GM18505 (cell line): ENCODE results near the gene APCDD1L.
"Not testable (repeated sequence)": the region's sequence is repeated elsewhere in the genome, so short reads cannot be mapped to it uniquely, and the experiment has no call there.

Source experiments
- ATAC-seq: cut with Tn5 transposase; IDR thresholded peaks from one replicate; pipeline ENCODE4 v1.9.1; 2021; ENCODE audit not compliant: unreplicated experiment
- POLR2A ChIP-seq: IDR thresholded peaks from 4 replicates; pipeline ENCODE4 v1.6.1; 2011; ENCODE audit warnings: borderline replicate concordance; ENCODE audit not compliant: insufficient read depth, insufficient read length; ENCODE audit errors: extremely low read depth

Gene APCDD1L

DNA sequence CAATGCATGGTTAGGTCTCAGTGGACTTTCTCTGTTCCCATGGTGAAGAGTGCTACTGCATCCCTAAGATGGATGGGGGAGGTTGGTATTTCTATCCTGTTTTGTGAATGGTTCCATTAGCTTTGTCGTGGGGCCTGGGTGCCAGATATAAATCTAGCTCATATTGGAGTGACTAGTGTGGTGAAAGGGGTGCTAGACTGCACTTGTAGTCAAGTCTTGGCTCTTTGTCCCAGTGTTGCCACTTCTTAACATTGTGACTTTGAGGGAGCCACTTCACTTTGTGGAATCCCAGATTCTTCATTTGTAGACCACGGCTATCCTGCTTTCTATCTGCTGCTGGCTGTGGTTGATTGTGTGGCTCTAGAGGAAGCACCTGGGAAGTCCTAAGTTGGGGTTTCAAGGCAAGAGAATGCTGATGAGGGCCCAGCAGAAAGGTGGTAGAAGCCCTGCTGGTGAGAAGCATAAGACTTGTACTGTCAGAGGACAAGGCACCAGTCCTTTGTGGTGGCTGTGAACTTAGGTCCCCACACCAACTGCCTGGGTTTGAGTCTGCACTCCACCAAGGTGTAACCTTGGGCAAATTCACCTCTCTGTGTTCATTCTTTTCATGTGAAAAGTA, 82.1 kb downstream of the APCDD1L start:
- TF ChIP-seq POLR2A: no peak
- no peak for ATAC-seq

DNA sequence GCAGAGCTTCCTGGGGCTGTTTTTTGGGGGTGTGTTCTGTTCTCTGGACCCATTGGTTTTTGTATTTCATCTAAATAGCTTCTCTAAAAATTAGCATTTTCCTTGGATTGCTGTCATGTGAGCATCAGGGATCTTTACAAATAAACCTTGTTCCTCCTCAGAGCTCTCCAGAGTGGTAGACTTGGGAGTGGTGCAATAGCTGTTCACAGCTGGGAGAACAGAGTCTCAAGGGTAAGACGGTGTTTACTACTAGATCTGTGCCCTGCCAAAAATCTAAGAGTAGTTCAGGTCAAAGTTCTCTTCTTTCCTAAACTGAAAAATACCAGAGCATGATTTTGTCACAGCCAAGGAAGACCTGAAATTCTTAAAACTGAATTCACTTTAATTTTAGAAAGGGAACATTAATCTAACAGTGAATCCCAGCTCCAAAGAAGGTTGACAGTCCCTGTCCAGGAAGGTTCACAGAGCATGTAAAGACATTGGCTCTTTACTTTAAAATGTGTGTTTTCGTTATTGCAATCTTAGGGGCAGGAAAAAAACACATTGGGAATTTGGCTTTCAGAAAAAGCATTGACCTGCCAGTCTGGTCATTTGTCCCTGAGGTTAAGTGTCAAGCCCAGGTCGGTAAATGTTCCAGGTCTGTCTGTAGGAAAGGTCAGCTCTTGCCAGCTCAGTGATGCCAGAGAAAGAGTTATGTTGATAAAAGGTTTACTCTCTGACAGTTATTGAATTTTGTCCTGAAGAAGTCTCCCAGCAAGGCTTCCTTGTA, 82.8 kb downstream of the APCDD1L start:
- no peak for TF ChIP-seq POLR2A
- no peak for ATAC-seq

DNA sequence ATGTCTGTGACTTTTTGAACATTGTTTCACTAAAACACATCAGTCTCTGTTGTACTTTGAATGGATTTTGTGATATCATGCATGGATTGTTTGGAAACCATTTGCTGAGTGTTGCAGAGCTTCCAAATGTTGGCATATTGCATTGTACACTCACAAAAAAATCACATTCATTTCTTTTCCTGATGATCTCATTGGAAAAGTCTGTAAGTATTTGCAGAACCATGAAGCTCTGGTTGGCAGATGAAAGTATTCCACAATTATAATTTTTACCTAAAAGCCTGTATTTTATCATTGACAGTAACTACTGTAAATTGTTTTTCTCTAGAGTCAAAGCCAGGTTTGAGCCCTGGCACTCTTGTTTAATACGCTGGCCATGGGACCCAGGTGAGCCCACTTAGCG, 84.1 kb downstream of the APCDD1L start:
- TF ChIP-seq POLR2A: no peak
- no peak for ATAC-seq

DNA sequence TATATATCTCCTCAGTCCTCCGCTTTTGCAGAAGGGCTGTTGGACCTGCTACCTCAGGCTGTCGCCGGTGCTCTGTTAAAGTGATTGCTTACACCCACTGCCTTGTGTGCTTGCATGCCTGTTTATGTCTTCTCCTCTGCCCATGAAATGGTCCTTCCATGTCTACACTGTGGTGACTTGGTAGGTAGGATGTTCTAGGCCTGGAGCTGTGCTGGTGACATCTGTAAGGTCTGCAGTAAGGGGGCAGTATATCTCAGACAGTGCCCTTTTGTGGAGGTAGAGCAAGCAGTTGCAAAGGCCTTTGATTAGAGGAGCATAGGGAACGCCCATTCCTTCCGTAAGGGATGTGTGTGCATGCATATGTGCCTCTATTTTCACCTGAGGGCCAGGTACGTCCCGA, 85.9 kb downstream of the APCDD1L start:
- ATAC-seq: no peak
- TF ChIP-seq POLR2A: no peak

DNA sequence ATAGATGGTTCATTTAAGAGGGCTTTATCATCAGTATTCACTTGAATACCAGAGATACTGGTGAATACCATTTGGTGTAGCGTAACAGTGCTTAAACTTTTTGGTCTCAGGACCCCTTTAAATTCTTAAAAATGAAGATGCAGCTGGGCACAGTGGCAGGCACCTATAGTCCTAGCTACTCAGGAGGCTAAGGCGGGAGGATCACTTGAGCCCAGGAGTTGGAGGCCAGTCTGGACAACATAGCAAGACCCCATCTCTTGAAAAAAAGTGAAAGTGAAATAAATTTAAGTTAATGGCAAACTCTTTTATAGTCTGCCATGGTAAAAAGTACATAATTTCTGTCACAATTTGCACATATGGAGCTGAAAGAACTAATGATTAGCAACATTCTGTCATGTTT, 86.8 kb downstream of the APCDD1L start:
- no peak for TF ChIP-seq POLR2A

DNA sequence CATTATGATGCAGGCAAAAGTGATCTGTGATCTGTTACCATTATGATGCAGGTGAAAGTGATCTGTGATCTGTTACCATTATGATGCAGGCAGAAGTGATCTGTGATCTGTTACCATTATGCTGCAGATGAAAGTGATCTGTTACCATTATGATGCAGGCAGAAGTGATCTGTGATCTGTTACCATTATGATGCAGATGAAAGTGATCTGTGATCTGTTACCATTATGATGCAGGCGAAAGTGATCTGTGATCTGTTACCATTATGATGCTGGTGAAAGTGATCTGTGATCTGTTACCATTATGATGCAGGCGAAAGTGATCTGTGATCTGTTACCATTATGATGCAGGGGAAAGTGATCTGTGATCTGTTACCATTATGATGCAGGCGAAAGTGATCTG, 87.6 kb downstream of the APCDD1L start:
- ATAC-seq: not testable (repeated sequence)

More for the DNA sequence above, 86.8 kb downstream of the APCDD1L start:
- ATAC-seq: no peak

DNA sequence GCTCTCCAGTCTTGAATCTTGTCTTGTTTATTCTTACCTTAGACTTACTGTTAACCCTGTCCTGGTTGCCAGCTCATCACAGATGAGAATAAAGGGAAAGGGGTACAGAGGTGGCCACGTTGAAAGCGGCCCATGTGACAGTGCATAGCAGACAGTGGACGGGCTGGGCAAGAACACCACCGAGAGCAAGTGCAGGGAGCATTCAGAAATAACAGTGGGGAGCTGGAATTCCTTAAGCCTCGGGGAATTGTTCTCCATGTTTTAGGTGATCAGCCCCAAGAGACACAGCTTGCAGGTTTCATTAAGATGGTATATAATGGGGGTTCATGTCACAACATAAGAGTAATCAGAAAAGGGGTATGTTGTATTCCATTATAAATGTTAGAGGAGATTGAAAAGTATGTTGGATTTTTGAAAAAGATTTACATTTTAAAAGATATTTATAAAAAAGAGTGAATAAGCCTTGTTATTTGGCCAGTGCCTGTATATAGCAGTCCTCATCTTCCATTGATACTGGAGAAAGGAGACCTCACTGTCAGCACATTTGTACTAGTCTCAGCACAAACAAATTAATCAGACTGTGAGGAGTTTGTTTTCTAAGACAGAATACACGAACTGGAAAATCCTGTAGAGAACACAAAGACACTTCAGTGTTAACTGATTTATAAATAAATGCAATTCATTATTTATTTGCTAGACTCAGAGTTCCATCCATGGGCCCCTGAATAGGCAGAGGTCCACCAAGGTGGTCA, 90.8 kb downstream of the APCDD1L start:
- no peak for TF ChIP-seq POLR2A
- no peak for ATAC-seq

DNA sequence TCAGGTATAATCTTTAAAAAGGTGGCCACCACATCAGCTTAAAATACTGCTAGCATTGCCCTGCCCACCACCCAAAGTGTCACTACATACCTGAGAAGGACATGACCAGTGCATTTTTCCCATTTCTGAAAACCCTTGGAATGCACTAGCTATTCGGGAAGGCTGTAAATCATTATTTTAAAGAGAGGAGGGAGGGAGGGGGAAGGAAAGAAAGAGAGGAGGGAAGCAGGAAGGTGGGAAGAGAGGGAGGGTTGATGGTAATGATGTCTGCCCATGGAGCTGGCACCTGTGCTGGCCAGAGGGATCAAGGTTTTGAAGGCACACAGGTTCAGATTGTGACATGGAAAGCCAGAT, 93.7 kb downstream of the APCDD1L start:
- no peak for ATAC-seq
- TF ChIP-seq POLR2A: no peak

DNA sequence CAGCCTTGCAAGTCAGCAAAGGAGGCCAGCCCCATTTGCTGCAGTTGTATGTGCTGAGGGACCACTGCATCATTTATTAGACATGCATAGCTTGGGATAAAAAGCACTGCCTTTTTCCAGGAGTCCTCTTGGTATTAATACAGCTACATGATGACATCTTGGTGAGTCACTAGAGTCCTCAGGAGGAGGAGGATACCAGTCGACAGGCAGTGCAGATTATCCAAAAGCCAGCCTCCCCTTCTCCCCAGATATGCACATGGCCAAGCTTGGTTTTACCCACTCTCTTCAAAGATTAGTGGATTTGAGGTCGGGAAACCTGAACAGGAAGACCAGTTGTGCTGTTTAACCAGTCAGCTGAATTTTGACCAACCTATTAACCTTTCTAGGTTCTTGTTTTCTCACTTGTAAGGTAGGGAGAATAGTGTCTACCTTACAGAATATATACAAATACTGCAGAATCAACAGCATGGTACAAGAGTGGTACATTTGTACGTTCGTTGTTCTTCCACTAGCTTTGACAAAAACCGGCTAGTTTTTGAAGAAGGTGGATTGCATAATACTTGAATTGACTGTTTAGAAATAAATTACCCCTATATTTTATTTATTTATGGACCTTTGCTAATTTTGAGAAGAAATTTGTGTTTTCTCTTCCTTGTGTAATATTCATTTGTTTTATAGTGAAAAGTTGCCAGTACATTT, 94.3 kb downstream of the APCDD1L start:
- ATAC-seq: no peak
- no peak for TF ChIP-seq POLR2A

DNA sequence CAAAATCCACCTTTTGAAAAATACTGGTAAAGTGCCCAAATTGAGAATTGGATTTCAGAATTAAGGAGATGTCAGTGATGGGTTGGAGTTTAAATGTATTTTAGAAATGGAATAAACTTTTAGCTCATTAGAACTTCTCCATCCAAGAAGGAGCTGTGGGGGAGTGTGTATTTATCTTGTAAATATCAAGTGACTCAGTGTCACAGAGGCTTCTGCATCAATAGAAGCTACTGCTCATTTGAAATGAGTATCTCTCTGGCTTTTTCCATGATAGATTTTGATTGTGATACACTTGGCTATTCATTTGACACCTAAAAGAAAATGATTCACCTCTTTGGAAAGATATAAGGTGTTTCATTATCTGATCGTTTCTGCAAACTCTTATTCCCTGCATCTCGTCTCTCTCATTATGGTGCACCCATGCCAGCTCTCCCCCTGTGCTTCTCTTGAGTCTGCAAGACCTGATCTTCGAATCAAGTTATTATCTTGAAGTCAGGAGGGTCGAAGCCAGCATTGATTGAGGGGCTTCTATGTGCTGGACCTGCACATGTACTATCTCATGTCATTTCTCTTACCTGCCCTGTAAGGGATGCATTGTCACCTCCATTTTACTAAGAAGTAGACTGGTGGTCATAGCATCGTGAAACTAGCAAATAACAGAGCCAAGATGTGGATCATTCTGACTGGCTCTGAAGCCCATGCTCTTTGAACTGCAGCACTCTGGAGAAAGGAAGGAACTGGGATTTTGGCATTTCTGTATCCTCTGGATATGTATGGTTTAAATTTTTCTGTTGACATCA, 96.0 kb downstream of the APCDD1L start:
- TF ChIP-seq POLR2A: no peak

DNA sequence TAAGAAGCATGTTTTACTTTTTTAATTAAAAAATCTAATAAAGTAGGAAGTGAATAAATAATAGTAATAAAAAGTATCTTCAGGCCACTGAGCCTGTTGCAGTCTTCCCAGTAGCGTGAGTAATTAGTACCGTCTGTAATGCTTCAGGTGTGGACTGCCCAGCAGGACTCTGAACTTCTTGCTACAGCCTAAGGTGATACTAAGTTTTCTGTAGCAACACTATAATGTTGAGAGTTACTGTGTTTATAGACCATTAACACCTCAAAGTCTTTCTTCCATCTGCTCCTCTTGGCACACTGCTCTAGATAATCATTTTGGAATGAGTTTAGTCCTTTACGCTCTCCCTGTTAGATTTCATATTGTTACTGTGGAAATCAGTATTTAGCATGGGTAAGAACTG, 97.8 kb downstream of the APCDD1L start:
- no peak for TF ChIP-seq POLR2A
- ATAC-seq: no peak

More for the DNA sequence above, 96.0 kb downstream of the APCDD1L start:
- ATAC-seq: no peak

DNA sequence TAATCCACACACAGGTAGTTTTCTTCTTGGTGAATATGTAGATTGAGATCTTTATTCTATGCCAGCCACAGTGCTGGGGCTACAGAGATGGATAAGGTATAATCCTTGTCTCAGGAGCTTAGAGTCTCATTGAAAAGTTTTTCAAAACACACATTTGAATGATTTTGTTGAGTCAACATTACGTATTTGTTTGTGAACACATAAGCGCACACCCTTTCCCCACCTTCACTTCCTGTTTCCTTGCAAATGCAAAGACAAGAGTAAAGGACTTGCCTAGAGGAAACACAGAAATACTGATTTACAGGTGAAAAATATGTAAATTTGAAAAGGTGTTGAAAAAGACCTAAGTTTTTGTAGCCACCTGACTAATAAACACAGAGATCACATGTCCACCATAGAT, 98.4 kb downstream of the APCDD1L start:
- TF ChIP-seq POLR2A: no peak
- no peak for ATAC-seq

DNA sequence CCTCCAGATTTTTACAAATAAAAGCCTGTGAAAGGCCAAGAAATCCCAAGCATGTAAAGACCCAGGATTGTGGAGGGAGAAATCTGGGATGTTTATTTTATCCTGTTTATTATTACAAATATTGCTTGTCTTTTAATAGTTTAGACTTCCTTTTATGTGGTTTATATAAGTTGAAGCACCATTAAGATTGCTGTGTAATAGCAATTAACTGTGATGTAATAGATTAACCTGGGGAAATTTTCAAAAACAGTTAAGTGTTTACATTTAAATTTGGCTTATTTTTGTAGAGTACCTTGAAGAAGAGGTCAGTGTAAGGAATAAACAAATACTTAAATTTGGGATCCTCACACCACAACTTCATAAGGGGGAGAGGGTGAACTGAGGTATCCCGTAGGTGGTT, 99.1 kb downstream of the APCDD1L start:
- no peak for TF ChIP-seq POLR2A
- ATAC-seq: no peak

DNA sequence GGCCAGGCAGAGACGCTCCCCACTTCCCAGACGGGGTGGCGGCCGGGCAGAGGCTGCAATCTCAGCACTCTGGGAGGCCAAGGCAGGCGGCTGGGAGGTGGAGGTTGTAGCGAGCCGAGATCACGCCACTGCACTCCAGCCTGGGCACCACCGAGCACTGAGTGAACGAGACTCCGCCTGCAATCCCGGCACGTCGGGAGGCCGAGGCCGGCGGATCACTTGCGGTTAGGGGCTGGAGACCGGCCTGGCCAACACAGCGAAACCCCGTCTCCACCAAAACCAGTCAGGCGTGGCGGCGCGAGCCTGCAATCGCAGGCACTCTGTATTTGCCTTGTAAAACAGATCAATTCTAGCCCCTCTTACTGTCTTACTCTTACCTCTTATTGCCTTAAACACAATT, 100.4 kb downstream of the APCDD1L start:
- ATAC-seq: not testable (repeated sequence)

DNA sequence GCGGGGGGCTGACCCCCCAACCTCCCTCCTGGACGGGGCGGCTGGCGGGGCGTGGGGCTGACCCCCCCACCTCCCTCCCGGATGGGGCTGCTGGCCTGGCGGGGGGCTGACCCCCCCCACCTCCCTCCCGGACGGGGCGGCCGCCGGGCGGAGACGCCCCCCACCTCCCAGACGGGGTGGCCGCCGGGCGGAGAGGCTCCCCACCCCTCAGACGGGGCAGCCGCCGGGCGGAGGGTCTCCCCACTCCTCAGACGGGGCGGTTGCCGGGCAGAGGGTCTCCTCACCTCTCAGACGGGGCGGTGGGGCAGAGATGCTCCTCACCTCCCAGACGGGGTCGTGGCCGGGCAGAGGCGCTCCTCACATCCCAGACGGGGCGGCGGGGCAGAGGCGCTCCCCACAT, 101.0 kb downstream of the APCDD1L start:
- ATAC-seq: not testable (repeated sequence)
